GM10248 (cell line): ENCODE measurements around the gene RNASET2.
"Not testable (repeated sequence)": the region's sequence is repeated elsewhere in the genome, so short reads cannot be mapped to it uniquely, and the experiment has no call there.

Experiments
- CTCF ChIA-PET: fragments of 300-600 bp; sonication (Branson Sonifier 250); formaldehyde crosslinking; extraction: SDS; loops from one replicate; lab custom pipeline; 2021; ENCODE audit warnings: antibody characterized with exemption; lab: Yijun Ruan, JAX
- POLR2A ChIA-PET: fragments of 350-650 bp; sonication (Branson Sonifier 250); formaldehyde crosslinking; extraction: SDS; loops from one replicate; lab custom pipeline; 2020; ENCODE audit warnings: antibody characterized with exemption; lab: Yijun Ruan, JAX
- DNase-seq: peaks from one replicate; pipeline ENCODE4 v3.0.0; 2012; ENCODE audit errors: extremely low spot score
- CTCF ChIP-seq: IDR thresholded peaks from 2 replicates; pipeline ENCODE4 v1.5.1; 2012; ENCODE audit warnings: mild to moderate bottlenecking, low read depth; ENCODE audit errors: extremely low read depth, missing control alignments, control extremely low read depth

Gene RNASET2

GRCh38 chr6:166898910-166899309, 57.4 kb downstream of the RNASET2 start:
- DNase-seq = no peak
- TF ChIP-seq CTCF = no peak
- ChIA-PET CTCF (no interaction called here), POLR2A (no interaction called here)

GRCh38 chr6:166894614-166895013, 61.7 kb downstream of the RNASET2 start:
- DNase-seq, CTCF ChIA-PET, POLR2A ChIA-PET: not testable (repeated sequence)

- DNase-seq, POLR2A ChIA-PET, CTCF ChIA-PET: not testable (repeated sequence)
These were observed 63.9 kb downstream of the RNASET2 start for GRCh38 chr6:166892472-166892871.

- CTCF ChIA-PET, DNase-seq, POLR2A ChIA-PET: not testable (repeated sequence)
These were observed 69.6 kb downstream of the RNASET2 start for GRCh38 chr6:166886773-166887172.

- CTCF ChIA-PET = not testable (repeated sequence)
These were observed 71.4 kb downstream of the RNASET2 start for GRCh38 chr6:166884958-166885357.

GRCh38 chr6:166879594-166879993, 76.8 kb downstream of the RNASET2 start:
- CTCF ChIA-PET = no interaction called here
- no peak for TF ChIP-seq CTCF

More at GRCh38 chr6:166884958-166885357, 71.4 kb downstream of the RNASET2 start:
- DNase-seq, POLR2A ChIA-PET: not testable (repeated sequence)

More at GRCh38 chr6:166879594-166879993, 76.8 kb downstream of the RNASET2 start:
- DNase-seq = no peak
- POLR2A ChIA-PET = no interaction called here
